GM23338 (cell line): Measurements from ENCODE around the gene RNLS. TPM values are rescaled to one million over a fixed set of nuclear protein-coding genes. Genes with fewer than 3 reads are reported as not detected.

Source experiments
- ATAC-seq: fragments of 200-7000 bp; cut with Tn5 transposase; 3 replicates; pipeline ENCODE4 v1.9.1; 2020
- DNase-seq: peaks from one replicate; pipeline ENCODE4 v3.0.0-alpha.2; 2015; ENCODE audit warnings: low spot score
- H2AFZ ChIP-seq: fragments of 200-600 bp; sonication (generic); 2 replicates; pipeline ENCODE4 v1.8.0; 2016; ENCODE audit warnings: antibody characterized with exemption, mild to moderate bottlenecking, moderate library complexity
- H3F3A ChIP-seq: fragments of 200-600 bp; sonication (generic); replicated peaks from 2 replicates; pipeline ENCODE4 v1.8.0; 2017; ENCODE audit warnings: antibody characterized with exemption, mixed run types, low read depth
- H3K27ac ChIP-seq: fragments of 200-600 bp; sonication (generic); 2 replicates; pipeline ENCODE4 v1.6.1; 2016; ENCODE audit warnings: low read depth
- H3K27me3 ChIP-seq: fragments of 200-600 bp; sonication (generic); 2 replicates; pipeline ENCODE4 v1.8.0; 2016; ENCODE audit warnings: mild to moderate bottlenecking, mixed run types, moderate library complexity; ENCODE audit not compliant: insufficient read depth
- H3K36me3 ChIP-seq: fragments of 200-600 bp; sonication (generic); 2 replicates; pipeline ENCODE4 v1.8.0; 2016; ENCODE audit warnings: mild to moderate bottlenecking; ENCODE audit not compliant: insufficient read depth
- H3K4me1 ChIP-seq: fragments of 200-600 bp; sonication (generic); 2 replicates; pipeline ENCODE4 v1.8.0; 2016; ENCODE audit warnings: mild to moderate bottlenecking, moderate library complexity; ENCODE audit not compliant: insufficient read depth
- H3K4me2 ChIP-seq: fragments of 200-600 bp; sonication (generic); 2 replicates; pipeline ENCODE4 v1.7.1; 2017; ENCODE audit warnings: mixed run types
- H3K4me3 ChIP-seq: fragments of 200-600 bp; sonication (generic); 2 replicates; pipeline ENCODE4 v1.6.1; 2016; ENCODE audit warnings: mixed run types
- H3K79me2 ChIP-seq: fragments of 200-600 bp; sonication (generic); replicated peaks from 2 replicates; pipeline ENCODE4 v1.8.0; 2017; ENCODE audit warnings: mild to moderate bottlenecking; ENCODE audit not compliant: insufficient read depth
- H3K9me2 ChIP-seq: fragments of 200-600 bp; sonication (generic); 2 replicates; pipeline ENCODE4 v1.8.0; 2017; ENCODE audit not compliant: insufficient read depth
- H4K20me1 ChIP-seq: fragments of 200-600 bp; sonication (generic); replicated peaks from 2 replicates; pipeline ENCODE4 v1.8.0; 2017; ENCODE audit warnings: mild to moderate bottlenecking; ENCODE audit not compliant: insufficient read depth
- H3K27ac Mint-ChIP-seq: 2 replicates; pipeline ENCODE4 v1.8.0; 2020; ENCODE audit warnings: inconsistent platforms, mild to moderate bottlenecking, moderate library complexity, mixed read lengths
- H3K27me3 Mint-ChIP-seq: 3 replicates; pipeline ENCODE4 v1.8.0; 2022; ENCODE audit warnings: low read depth, mild to moderate bottlenecking, moderate library complexity, mixed read lengths, inconsistent platforms; ENCODE audit not compliant: insufficient read depth, poor library complexity
- H3K36me3 Mint-ChIP-seq: 3 replicates; pipeline ENCODE4 v1.8.0; 2021; ENCODE audit warnings: low read depth, mild to moderate bottlenecking, inconsistent platforms, moderate library complexity, mixed read lengths
- H3K4me1 Mint-ChIP-seq: 3 replicates; pipeline ENCODE4 v1.8.0; 2020; ENCODE audit warnings: mild to moderate bottlenecking, inconsistent platforms, mixed read lengths
- H3K4me3 Mint-ChIP-seq: 3 replicates; pipeline ENCODE4 v1.8.0; 2021; ENCODE audit warnings: moderate library complexity, mild to moderate bottlenecking, inconsistent platforms, mixed read lengths
- H3K9me3 Mint-ChIP-seq: 3 replicates; pipeline ENCODE4 v1.8.0; 2020; ENCODE audit warnings: moderate library complexity, mild to moderate bottlenecking, inconsistent platforms, mixed read lengths
- CREB1 ChIP-seq: fragments of 250-450 bp; sonication (Bioruptor Pico); IDR thresholded peaks from 2 replicates; pipeline ENCODE4 v1.5.0; 2020; ENCODE audit warnings: low read depth, mild to moderate bottlenecking, moderate library complexity
- ETS1 ChIP-seq: IDR thresholded peaks from 2 replicates; pipeline ENCODE4 v1.6.1; 2016; ENCODE audit warnings: antibody characterized with exemption
- EZH2 ChIP-seq: fragments of 200-600 bp; sonication (generic); IDR thresholded peaks from one replicate; pipeline ENCODE4 v1.8.0; 2017; ENCODE audit warnings: antibody characterized with exemption, mild to moderate bottlenecking, low read depth; ENCODE audit not compliant: unreplicated experiment
- JUNB ChIP-seq: IDR thresholded peaks from one replicate; pipeline ENCODE4 v1.6.1; 2016; ENCODE audit warnings: antibody characterized with exemption; ENCODE audit not compliant: unreplicated experiment
- NANOG ChIP-seq: IDR thresholded peaks from 2 replicates; pipeline ENCODE4 v1.6.1; 2016; ENCODE audit warnings: antibody characterized with exemption, borderline replicate concordance
- STAT1 ChIP-seq: IDR thresholded peaks from one replicate; pipeline ENCODE4 v1.6.1; 2016; ENCODE audit warnings: antibody characterized with exemption; ENCODE audit not compliant: unreplicated experiment
- polyA plus RNA-seq: library from polyadenylated mRNA; unstranded; fragments of >200 nt; fragmentation: Nextera tagmentation; extraction: Ambion mirVana; gene quantifications from 2 replicates; pipeline ENCODE4 v1.2.1, GENCODE V29; 2016
- total RNA-seq: library from RNA; depleted of rRNA; stranded (reverse); fragments of >200 nt; shearing (Covaris generic); gene quantifications from 2 replicates; pipeline ENCODE4 v1.2.3, GENCODE V29; 2014

The RNLS gene
- total and polyA plus RNA-seq, 2 experiments from 2014 or later: 8.8 to 15.2 TPM

GRCh38 chr10:88505680-88506215, 77.4 kb downstream of the RNLS start:
- peak; percentile 86 for ATAC-seq
- no peak overlapping the region; the same call in 1 of the 2 replicates for H3K4me3 ChIP-seq

DNA sequence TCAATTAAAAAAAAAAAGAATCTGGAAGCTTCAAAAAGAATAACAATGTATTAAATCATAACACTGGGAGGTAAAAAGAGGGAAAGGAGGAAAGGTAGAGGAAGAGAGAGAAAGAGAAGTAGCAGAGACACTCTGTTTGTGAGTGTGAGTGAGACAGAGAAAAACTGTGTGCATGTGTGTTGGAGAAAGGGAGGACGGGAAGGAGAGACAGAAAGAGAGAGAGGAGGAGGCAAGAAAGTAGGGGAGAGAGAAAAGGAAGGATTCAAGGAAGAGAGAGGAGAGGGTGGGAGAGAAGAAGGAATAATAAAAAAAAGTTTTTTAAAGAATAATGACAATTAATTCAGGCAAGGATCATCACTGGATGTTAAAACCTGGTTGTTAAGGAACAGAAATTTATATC, 77.9 kb downstream of the RNLS start:
- H3K79me2 ChIP-seq: no peaks in the 10 kb centered on the region
- no peak overlapping the region for H3K27ac ChIP-seq
- H2AFZ ChIP-seq: no peak overlapping the region
- no peaks in the 10 kb centered on the region for H3K27me3 ChIP-seq
- Mint-ChIP-seq H3K4me1 (peaks cover 40% of the 10 kb centered on the region), H3K27me3 (no peaks in the 10 kb centered on the region), H3K27ac (no peak overlapping the region), H3K9me3 (peaks cover 4% of the 10 kb centered on the region; the same call in 1 of the 3 replicates), H3K36me3 (peaks cover 4% of the 10 kb centered on the region; the same call in 1 of the 3 replicates), H3K4me3 (peak overlapping the region; percentile 13; the same call in 1 of the 3 replicates)
- H3K4me3 ChIP-seq: peak overlapping the region; percentile 29
- ATAC-seq (no peak; the same call in 2 of the 3 replicates), DNase-seq (no peak)
- H3K9me2 ChIP-seq: no peaks in the 10 kb centered on the region
- TF ChIP-seq JUNB: no peak
- no peaks in the 10 kb centered on the region for H4K20me1 ChIP-seq
- no peaks in the 10 kb centered on the region; the same call in 1 of the 2 replicates for H3K36me3 ChIP-seq
- no peaks in the 10 kb centered on the region for H3F3A ChIP-seq
- H3K4me1 ChIP-seq: peaks cover 36% of the 10 kb centered on the region
- H3K4me2 ChIP-seq: peak overlapping the region; percentile 17

More at GRCh38 chr10:88505680-88506215, 77.4 kb downstream of the RNLS start:
- TF ChIP-seq STAT1: no peak
- TF ChIP-seq EZH2: no peak
- peak; percentile 50 for TF ChIP-seq NANOG
- TF ChIP-seq CREB1 (CRISPR knock-in tag): no peak
- Histone ChIP-seq H3F3A (no peaks in the 10 kb centered on the region), H3K79me2 (no peaks in the 10 kb centered on the region), H3K36me3 (no peaks in the 10 kb centered on the region; the same call in 1 of the 2 replicates), H4K20me1 (no peaks in the 10 kb centered on the region), H3K9me2 (no peaks in the 10 kb centered on the region), H3K4me1 (peaks cover 33% of the 10 kb centered on the region), H3K27me3 (no peaks in the 10 kb centered on the region), H2AFZ (no peak overlapping the region), H3K27ac (no peak overlapping the region), H3K4me2 (peak overlapping the region; percentile 17)
- Mint-ChIP-seq H3K27ac (no peak overlapping the region), H3K9me3 (peaks cover 4% of the 10 kb centered on the region; the same call in 1 of the 3 replicates), H3K4me3 (0 out of 3 replicates have a peak overlapping the region, but pooled peaks have one; percentile 30), H3K4me1 (peaks cover 38% of the 10 kb centered on the region), H3K36me3 (peaks cover 4% of the 10 kb centered on the region; the same call in 1 of the 3 replicates), H3K27me3 (no peaks in the 10 kb centered on the region)
- DNase-seq: peak; percentile 66

- no peak overlapping the region for H3K27ac Mint-ChIP-seq
Observed at GRCh38 chr10:88500656-88501055, 82.5 kb downstream of the RNLS start.

More at GRCh38 chr10:88500656-88501055, 82.5 kb downstream of the RNLS start:
- TF ChIP-seq ETS1: no peak
- no peaks in the 10 kb centered on the region for H3K79me2 ChIP-seq
- Mint-ChIP-seq H3K36me3 (peaks cover 4% of the 10 kb centered on the region; the same call in 1 of the 3 replicates), H3K4me3 (no peak overlapping the region), H3K4me1 (peaks cover 40% of the 10 kb centered on the region), H3K9me3 (peaks cover 4% of the 10 kb centered on the region; the same call in 1 of the 3 replicates), H3K27me3 (no peaks in the 10 kb centered on the region)
- DNase-seq (no peak), ATAC-seq (no peak)
- no peaks in the 10 kb centered on the region for H3K27me3 ChIP-seq
- H4K20me1 ChIP-seq: no peaks in the 10 kb centered on the region
- H2AFZ ChIP-seq: no peak overlapping the region
- no peak overlapping the region for H3K27ac ChIP-seq
- H3K9me2 ChIP-seq: no peaks in the 10 kb centered on the region
- H3K4me3 ChIP-seq: no peak overlapping the region
- H3K36me3 ChIP-seq: no peaks in the 10 kb centered on the region; the same call in 1 of the 2 replicates
- H3K4me1 ChIP-seq: peaks cover 29% of the 10 kb centered on the region
- no peak overlapping the region for H3K4me2 ChIP-seq
- no peaks in the 10 kb centered on the region for H3F3A ChIP-seq
